Smooth muscle cell (in vitro differentiated cells): ENCODE results near the gene FHL3. TPM values are rescaled to one million over a fixed set of nuclear protein-coding genes. Genes with fewer than 3 reads are reported as not detected.
"Not testable (repeated sequence)": the region's sequence is repeated elsewhere in the genome, so short reads cannot be mapped to it uniquely, and the experiment has no call there.

Source experiments
- DNase-seq: peaks from one replicate; lab custom pipeline; 2025; ENCODE audit not compliant: unreplicated experiment; lab: John Stamatoyannopoulos, UW
- H2AFZ ChIP-seq: fragments of 200-600 bp; sonication (generic); 2 replicates; pipeline ENCODE4 v1.6.0; 2016; ENCODE audit warnings: antibody characterized with exemption, low read depth, mild to moderate bottlenecking
- H3F3A ChIP-seq: fragments of 200-600 bp; sonication (generic); 2 replicates; pipeline ENCODE4 v1.6.0; 2017; ENCODE audit warnings: antibody characterized with exemption, low read depth
- H3K27ac ChIP-seq: fragments of 200-600 bp; sonication (generic); 2 replicates; pipeline ENCODE4 v1.5.1; 2016; ENCODE audit warnings: low read depth, mild to moderate bottlenecking
- H3K27me3 ChIP-seq: fragments of 200-600 bp; sonication (generic); 2 replicates; pipeline ENCODE4 v1.6.1; 2016; ENCODE audit warnings: low read depth, mild to moderate bottlenecking
- H3K36me3 ChIP-seq: fragments of 200-600 bp; sonication (generic); 2 replicates; pipeline ENCODE4 v1.5.1; 2016; ENCODE audit warnings: low read depth
- H3K4me1 ChIP-seq: fragments of 200-600 bp; sonication (generic); 2 replicates; pipeline ENCODE4 v1.5.1; 2016; ENCODE audit warnings: low read depth
- H3K4me2 ChIP-seq: fragments of 200-600 bp; sonication (generic); 2 replicates; pipeline ENCODE4 v1.6.0; 2016; ENCODE audit warnings: mild to moderate bottlenecking
- H3K4me3 ChIP-seq: fragments of 200-600 bp; sonication (generic); 2 replicates; pipeline ENCODE4 v1.5.1; 2016; ENCODE audit warnings: mild to moderate bottlenecking
- H3K79me2 ChIP-seq: fragments of 200-600 bp; sonication (generic); 2 replicates; pipeline ENCODE4 v1.6.0; 2016; ENCODE audit warnings: low read depth, mild to moderate bottlenecking
- H3K9ac ChIP-seq: fragments of 200-600 bp; sonication (generic); 2 replicates; pipeline ENCODE4 v1.6.0; 2016; ENCODE audit warnings: low read depth
- H3K9me3 ChIP-seq: fragments of 200-600 bp; sonication (generic); replicated peaks from 2 replicates; pipeline ENCODE4 v1.5.1; 2016; ENCODE audit warnings: low read depth
- H4K20me1 ChIP-seq: fragments of 200-600 bp; sonication (generic); 2 replicates; pipeline ENCODE4 v1.6.0; 2016; ENCODE audit warnings: low read depth
- WGBS: methylation state at CpG from one replicate; pipeline ENCODE4 v1.1.7; 2016; ENCODE audit warnings: low lambda C conversion rate; 5-methylcytosine and 5-hydroxymethylcytosine counted together
- polyA plus RNA-seq: library from polyadenylated mRNA; unstranded; fragments of >200 nt; fragmentation: Nextera tagmentation; extraction: Ambion mirVana; gene quantifications from 2 replicates; pipeline ENCODE4 v1.2.1, GENCODE V29; 2016
- total RNA-seq: library from RNA; depleted of rRNA; stranded (reverse); fragments of >200 nt; gene quantifications from 2 replicates; pipeline ENCODE4 v1.2.3, GENCODE V29; 2014
- TF ChIP-seq, protein P1 (sequence below): fragments of 200-600 bp; sonication (generic); IDR thresholded peaks from 2 replicates; pipeline ENCODE4 v1.5.1; 2017; ENCODE audit warnings: borderline replicate concordance, mild to moderate bottlenecking, antibody characterized with exemption; ENCODE audit not compliant: insufficient read depth, poor library complexity, severe bottlenecking

FHL3 gene
- total and polyA plus RNA-seq, 2 experiments from 2014 or later, result 29.5 to 70.2 TPM

DNA sequence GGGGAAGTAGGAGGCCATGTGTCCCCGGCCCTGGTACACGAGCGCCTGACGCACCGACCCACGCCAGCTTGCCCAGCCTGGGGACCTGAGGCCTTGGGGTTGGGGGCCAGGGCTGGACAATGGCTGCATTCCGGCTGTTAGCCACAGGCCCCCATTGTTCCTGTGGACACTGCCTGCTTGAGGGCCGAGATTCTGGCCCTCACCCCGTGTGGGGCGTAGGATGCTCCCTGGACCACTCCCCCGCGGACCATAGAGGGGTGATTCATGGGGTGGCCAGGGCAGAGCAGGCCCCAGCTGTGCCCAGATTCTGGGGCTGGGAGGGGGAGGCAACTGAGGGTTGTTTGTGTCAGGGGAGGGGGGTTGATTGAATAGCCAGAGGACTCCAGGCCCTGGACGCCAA is 29.6 kb upstream of the FHL3 start:
- WGBS, result 95% methylated on average over 12 of the region's 13 CpGs
- H4K20me1 ChIP-seq, result no peaks in the 10 kb centered on the region
- H3K36me3 ChIP-seq, result no peaks in the 10 kb centered on the region
- H3K27me3 ChIP-seq, result no peaks in the 10 kb centered on the region
- no peaks in the 10 kb centered on the region for H3K79me2 ChIP-seq
- no peak overlapping the region for H3K4me3 ChIP-seq
- no peak overlapping the region for H3K27ac ChIP-seq
- no peak overlapping the region for H3K4me2 ChIP-seq
- DNase-seq, result no peak
- TF ChIP-seq, protein P1, sequence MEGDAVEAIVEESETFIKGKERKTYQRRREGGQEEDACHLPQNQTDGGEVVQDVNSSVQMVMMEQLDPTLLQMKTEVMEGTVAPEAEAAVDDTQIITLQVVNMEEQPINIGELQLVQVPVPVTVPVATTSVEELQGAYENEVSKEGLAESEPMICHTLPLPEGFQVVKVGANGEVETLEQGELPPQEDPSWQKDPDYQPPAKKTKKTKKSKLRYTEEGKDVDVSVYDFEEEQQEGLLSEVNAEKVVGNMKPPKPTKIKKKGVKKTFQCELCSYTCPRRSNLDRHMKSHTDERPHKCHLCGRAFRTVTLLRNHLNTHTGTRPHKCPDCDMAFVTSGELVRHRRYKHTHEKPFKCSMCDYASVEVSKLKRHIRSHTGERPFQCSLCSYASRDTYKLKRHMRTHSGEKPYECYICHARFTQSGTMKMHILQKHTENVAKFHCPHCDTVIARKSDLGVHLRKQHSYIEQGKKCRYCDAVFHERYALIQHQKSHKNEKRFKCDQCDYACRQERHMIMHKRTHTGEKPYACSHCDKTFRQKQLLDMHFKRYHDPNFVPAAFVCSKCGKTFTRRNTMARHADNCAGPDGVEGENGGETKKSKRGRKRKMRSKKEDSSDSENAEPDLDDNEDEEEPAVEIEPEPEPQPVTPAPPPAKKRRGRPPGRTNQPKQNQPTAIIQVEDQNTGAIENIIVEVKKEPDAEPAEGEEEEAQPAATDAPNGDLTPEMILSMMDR, result no peak
- peaks cover 11% of the 10 kb centered on the region for H3K4me1 ChIP-seq
- no peaks in the 10 kb centered on the region for H3K9me3 ChIP-seq
- H3F3A ChIP-seq, result peaks cover 5% of the 10 kb centered on the region
- H3K9ac ChIP-seq, result no peak overlapping the region
- H2AFZ ChIP-seq, result no peak overlapping the region

DNA sequence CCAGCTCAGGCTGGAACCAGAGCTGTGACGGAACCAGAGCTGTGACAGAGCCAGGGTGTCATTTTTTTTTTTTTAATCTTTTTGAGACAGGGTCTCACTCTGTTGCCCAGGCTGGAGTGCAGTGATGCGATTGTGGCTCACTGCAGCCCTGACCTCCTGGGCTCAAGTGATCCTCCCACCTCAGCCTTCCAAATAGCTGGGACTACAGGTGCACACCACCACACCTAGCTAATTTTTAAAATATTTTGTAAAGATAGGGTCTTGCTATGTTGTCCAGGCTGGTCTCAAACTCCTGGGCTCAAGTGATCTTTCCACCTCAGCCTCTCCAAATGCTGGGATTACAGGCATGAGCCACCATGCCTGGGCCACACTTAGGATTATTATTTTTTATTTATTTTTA is 27.7 kb upstream of the FHL3 start:
- H3K4me3 ChIP-seq, DNase-seq, H4K20me1 ChIP-seq, H3K79me2 ChIP-seq, H3K36me3 ChIP-seq, H3K9ac ChIP-seq, H3K4me2 ChIP-seq, H3K9me3 ChIP-seq, H3K27me3 ChIP-seq, H2AFZ ChIP-seq, H3K27ac ChIP-seq: not testable (repeated sequence)
- H3K4me1 ChIP-seq, result peaks cover 30% of the 10 kb centered on the region
- WGBS, result 96% methylated on average over 2 of the region's 2 CpGs
- peaks cover 12% of the 10 kb centered on the region for H3F3A ChIP-seq

DNA sequence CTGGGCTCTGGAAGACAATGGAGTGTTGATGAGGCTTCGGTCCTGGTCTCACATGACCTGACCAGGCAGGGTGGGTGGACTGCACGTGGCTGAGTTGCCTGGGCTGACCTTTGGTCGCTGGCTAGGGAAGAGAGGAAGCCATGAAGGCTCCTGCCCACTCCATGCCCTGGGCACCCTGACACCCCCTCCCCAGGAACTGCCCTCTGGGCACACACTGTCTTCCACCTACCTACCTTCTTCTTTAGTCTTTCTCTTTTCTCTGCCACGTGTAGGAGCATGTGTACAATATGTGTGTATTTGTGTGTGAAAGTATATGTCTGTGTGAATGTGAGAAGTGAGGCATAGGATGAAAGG is 26.2 kb upstream of the FHL3 start:
- H3K79me2 ChIP-seq, result no peaks in the 10 kb centered on the region
- DNase-seq, result no peak
- H3K36me3 ChIP-seq, result no peaks in the 10 kb centered on the region
- H3K9me3 ChIP-seq, result no peaks in the 10 kb centered on the region
- peaks cover 43% of the 10 kb centered on the region for H3K4me1 ChIP-seq
- no peak overlapping the region for H3K4me2 ChIP-seq
- TF ChIP-seq, protein P1, result no peak
- H3K4me3 ChIP-seq, result no peak overlapping the region
- no peaks in the 10 kb centered on the region for H4K20me1 ChIP-seq
- H3F3A ChIP-seq, result peaks cover 12% of the 10 kb centered on the region
- WGBS, result 86% methylated on average over 4 of the region's 4 CpGs
- H3K27ac ChIP-seq, result no peak overlapping the region
- no peaks in the 10 kb centered on the region for H3K27me3 ChIP-seq
- no peak overlapping the region for H3K9ac ChIP-seq
- no peak overlapping the region for H2AFZ ChIP-seq

DNA sequence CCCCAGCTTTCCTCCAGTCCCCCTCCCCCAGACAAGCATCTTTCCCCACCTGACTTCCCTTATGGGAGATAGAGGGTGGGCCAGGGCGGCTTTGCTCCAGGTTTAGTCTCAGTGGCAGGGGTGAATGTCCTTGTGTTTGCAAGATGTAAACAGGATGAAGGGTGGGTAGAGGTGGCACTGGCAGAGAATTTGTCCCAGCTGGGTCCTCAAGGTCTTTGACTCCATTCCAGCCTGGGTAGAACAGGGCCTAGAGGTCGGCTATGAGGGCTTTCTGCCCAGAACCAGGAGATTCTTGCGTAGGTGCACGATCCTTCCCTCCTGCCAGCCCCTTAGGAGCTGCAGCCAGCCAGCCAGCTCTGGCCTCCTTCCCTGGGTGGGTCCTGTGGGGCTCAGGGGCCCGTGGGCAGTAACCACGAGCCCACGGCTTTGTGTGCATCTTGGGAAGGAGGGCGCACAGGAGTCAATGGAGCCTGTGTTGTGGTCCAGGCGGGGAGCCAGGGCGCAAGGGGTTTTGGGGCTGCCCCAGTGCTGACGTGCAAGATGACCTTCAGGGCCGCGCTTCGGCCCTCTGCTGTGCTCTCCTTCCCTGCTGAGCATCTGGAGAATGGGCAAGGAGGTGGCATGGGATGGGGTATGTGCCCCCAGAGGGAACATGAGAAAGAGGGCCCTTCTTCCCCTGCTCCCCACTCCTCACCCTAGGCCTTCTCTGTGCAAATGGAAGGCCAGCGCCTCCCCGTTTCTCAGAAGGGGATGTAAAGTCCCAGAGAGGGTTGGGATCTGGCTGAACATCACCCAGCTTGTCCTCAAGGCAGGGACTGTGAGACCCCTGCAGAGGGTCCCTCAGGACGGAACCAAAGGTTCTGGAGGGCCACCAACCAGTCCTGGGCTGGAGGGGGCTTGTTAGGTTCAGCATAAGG is 25.5 kb upstream of the FHL3 start:
- Histone ChIP-seq H3K4me2 (peak overlapping the region; percentile 82), H3K9ac (no peak overlapping the region), H3K4me3 (no peak overlapping the region), H3K27ac (peak overlapping the region; percentile 83), H3K4me1 (peaks cover 43% of the 10 kb centered on the region), H3K27me3 (no peaks in the 10 kb centered on the region), H3K36me3 (no peaks in the 10 kb centered on the region), H4K20me1 (no peaks in the 10 kb centered on the region), H2AFZ (no peak overlapping the region), H3K79me2 (no peaks in the 10 kb centered on the region), H3K9me3 (no peaks in the 10 kb centered on the region), H3F3A (peaks cover 12% of the 10 kb centered on the region)
- TF ChIP-seq, protein P1, result no peak
- no peak for DNase-seq
- WGBS, result 89% methylated on average over 17 of the region's 17 CpGs
